ENCODE data around the gene CDC42. TPM values are rescaled to one million over a fixed set of nuclear protein-coding genes. Genes with fewer than 3 reads are reported as not detected.

CDC42 gene
- total and polyA plus RNA-seq, 2 of the 13 experiments (the other 11 are each of a cell fraction or from before 2014, with no cell fraction given), result 138 to 237 TPM

GRCh38 chr1:22048351-22049192, 3.9 kb upstream of the CDC42 start (continued):
- no peak for TF ChIP-seq U2AF2 (IDR thresholded peaks at IDR 0.05; ENCODE audit: low read depth, low read length)
- TF ChIP-seq ZNF644 (CRISPR knock-in tag; IDR thresholded peaks at IDR 0.05; ENCODE audit: low read depth), result 0 out of 2 replicates have a peak, but pooled peaks have one; percentile 57
- TF ChIP-seq NCOA2 (CRISPR knock-in tag; IDR thresholded peaks at IDR 0.05), result peak; percentile 10; the same call in 1 of the 2 replicates
- no peak for TF ChIP-seq ZBTB33 (CRISPR knock-in tag; IDR thresholded peaks at IDR 0.05)
- TF ChIP-seq MEF2D (CRISPR knock-in tag; IDR thresholded peaks at IDR 0.05), result no peak
- TF ChIP-seq ZBTB20 (CRISPR knock-in tag; IDR thresholded peaks at IDR 0.05; ENCODE audit: borderline replicate concordance, low read depth), result no peak
- TF ChIP-seq MXI1 (IDR thresholded peaks at IDR 0.05; ENCODE audit: borderline replicate concordance, low read depth, low read length), result peak; percentile 57; the same call in 1 of the 3 replicates
- TF ChIP-seq ZBTB39 (CRISPR knock-in tag; IDR thresholded peaks at IDR 0.05), result no peak
- TF ChIP-seq HDAC2 (CRISPR knock-in tag; IDR thresholded peaks at IDR 0.05), result no peak
- TF ChIP-seq HNF1A (IDR thresholded peaks at IDR 0.05; ENCODE audit: low read depth), result no peak
- TF ChIP-seq HNF1A (CRISPR knock-in tag; IDR thresholded peaks at IDR 0.05; ENCODE audit: borderline replicate concordance), result no peak
- no peak for TF ChIP-seq ZMYM3 (CRISPR knock-in tag; IDR thresholded peaks at IDR 0.05)
- 0 out of 2 replicates have a peak, but pooled peaks have one; percentile 28 for TF ChIP-seq HIVEP1 (CRISPR knock-in tag; IDR thresholded peaks at IDR 0.05)
- TF ChIP-seq GMEB1 (CRISPR knock-in tag; IDR thresholded peaks at IDR 0.05; ENCODE audit: borderline replicate concordance), result no peak
- TF ChIP-seq PCBP1 (IDR thresholded peaks at IDR 0.05; ENCODE audit: borderline replicate concordance, low read depth, low read length), result no peak
- no peak for TF ChIP-seq ZNF264 (CRISPR knock-in tag; IDR thresholded peaks at IDR 0.05)
- TF ChIP-seq MXD1 (CRISPR knock-in tag; IDR thresholded peaks at IDR 0.05), result 0 out of 2 replicates have a peak, but pooled peaks have one; percentile 46

All from HepG2 (cell line).